HL-60 (cell line): Measurements from ENCODE around the gene CTNNA3.

Experiments used
- DNase-seq, 2 experiments: peaks; one replicate each; pipeline ENCODE4 v3.0.0-alpha.2; 2010 to 2020; ENCODE audit warnings: low read depth in 1 of 2, low spot score in 1 of 2
- H3K27ac ChIP-seq: fragments of 250-450 bp; sonication (Bioruptor Pico); replicated peaks from 2 replicates; pipeline ENCODE4 v1.5.1; 2020; ENCODE audit warnings: mild to moderate bottlenecking, moderate library complexity
- H3K27me3 ChIP-seq: fragments of 250-450 bp; sonication (Bioruptor Pico); 2 replicates; pipeline ENCODE4 v1.5.1; 2021; ENCODE audit warnings: mild to moderate bottlenecking, moderate library complexity; ENCODE audit not compliant: insufficient read depth, poor library complexity, severe bottlenecking
- H3K4me3 ChIP-seq: replicated peaks from 2 replicates; pipeline ENCODE4 v1.5.1; 2011; ENCODE audit warnings: mild to moderate bottlenecking, control low read depth, low read length; ENCODE audit not compliant: insufficient read depth
- GABPA ChIP-seq: IDR thresholded peaks from 2 replicates; pipeline ENCODE4 v1.6.1; 2012; ENCODE audit warnings: low read depth
- POLR2AphosphoS5 ChIP-seq: IDR thresholded peaks from 2 replicates; pipeline ENCODE4 v1.6.1; 2012; ENCODE audit warnings: low read depth
- REST ChIP-seq: IDR thresholded peaks from 2 replicates; pipeline ENCODE4 v1.6.1; 2012; ENCODE audit warnings: low read depth; ENCODE audit not compliant: insufficient replicate concordance
- SPI1 ChIP-seq: IDR thresholded peaks from 2 replicates; pipeline ENCODE4 v1.6.1; 2012; ENCODE audit warnings: low read depth, mild to moderate bottlenecking, borderline replicate concordance
- TF ChIP-seq, protein P1 (sequence below): IDR thresholded peaks from one replicate; pipeline ENCODE4 v1.5.1; 2011; ENCODE audit warnings: low read length, control low read depth, inconsistent platforms; ENCODE audit not compliant: insufficient read depth

CTNNA3 gene

GRCh38 chr10:67622984-67623383, 73.0 kb downstream of the CTNNA3 start:
- DNase-seq: no peak
- H3K4me3 ChIP-seq: no peak overlapping the region
- no peaks in the 10 kb centered on the region for H3K27me3 ChIP-seq
- TF ChIP-seq SPI1 (no peak), REST (no peak), GABPA (no peak), POLR2AphosphoS5 (no peak)
- TF ChIP-seq, protein P1, sequence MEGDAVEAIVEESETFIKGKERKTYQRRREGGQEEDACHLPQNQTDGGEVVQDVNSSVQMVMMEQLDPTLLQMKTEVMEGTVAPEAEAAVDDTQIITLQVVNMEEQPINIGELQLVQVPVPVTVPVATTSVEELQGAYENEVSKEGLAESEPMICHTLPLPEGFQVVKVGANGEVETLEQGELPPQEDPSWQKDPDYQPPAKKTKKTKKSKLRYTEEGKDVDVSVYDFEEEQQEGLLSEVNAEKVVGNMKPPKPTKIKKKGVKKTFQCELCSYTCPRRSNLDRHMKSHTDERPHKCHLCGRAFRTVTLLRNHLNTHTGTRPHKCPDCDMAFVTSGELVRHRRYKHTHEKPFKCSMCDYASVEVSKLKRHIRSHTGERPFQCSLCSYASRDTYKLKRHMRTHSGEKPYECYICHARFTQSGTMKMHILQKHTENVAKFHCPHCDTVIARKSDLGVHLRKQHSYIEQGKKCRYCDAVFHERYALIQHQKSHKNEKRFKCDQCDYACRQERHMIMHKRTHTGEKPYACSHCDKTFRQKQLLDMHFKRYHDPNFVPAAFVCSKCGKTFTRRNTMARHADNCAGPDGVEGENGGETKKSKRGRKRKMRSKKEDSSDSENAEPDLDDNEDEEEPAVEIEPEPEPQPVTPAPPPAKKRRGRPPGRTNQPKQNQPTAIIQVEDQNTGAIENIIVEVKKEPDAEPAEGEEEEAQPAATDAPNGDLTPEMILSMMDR: no peak
- H3K27ac ChIP-seq: no peak overlapping the region

DNA sequence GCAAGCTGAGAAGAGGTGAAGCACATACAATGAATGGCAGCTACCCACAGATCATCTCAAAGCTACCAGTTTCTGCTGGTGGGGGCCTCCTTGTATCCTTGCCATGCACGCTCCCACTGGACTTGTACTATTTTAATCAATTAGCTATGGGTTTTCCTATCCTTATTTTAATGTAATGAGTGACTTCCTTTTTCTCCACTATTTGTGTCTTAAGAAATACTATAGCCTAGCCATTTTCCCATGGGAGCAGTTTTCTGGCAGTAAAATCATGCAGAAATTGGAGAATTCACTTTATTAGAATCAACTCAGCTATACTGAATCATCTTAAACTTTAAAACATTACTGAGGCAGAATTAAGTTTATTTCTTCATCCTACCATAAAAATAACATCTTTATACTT, 73.5 kb downstream of the CTNNA3 start:
- no peak overlapping the region for H3K27ac ChIP-seq
- DNase-seq: no peak
- TF ChIP-seq REST (no peak), SPI1 (no peak), GABPA (no peak), POLR2AphosphoS5 (no peak)
- TF ChIP-seq, protein P1: no peak
- H3K4me3 ChIP-seq: no peak overlapping the region
- no peaks in the 10 kb centered on the region for H3K27me3 ChIP-seq

DNA sequence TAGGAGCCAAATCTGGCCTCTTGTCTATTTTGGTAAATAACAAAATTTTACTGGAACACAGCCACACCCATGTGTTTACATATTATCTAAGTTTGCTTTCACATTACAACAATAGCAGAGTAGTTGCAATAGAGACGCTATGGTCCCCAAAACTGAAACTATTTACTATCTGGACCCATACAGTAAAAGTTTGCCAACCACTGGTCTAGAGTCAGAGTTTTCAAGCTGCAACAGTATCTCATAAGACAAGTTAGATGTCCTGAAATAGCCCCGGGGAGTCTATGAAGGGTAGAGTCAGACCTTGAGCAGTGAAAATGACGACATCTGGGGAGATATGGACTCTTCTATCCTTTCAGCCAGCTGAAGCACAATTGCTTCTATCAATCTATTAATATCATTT, 74.2 kb downstream of the CTNNA3 start:
- DNase-seq: no peak
- Histone ChIP-seq H3K27me3 (no peaks in the 10 kb centered on the region), H3K4me3 (no peak overlapping the region), H3K27ac (no peak overlapping the region)
- no peak for TF ChIP-seq SPI1
- no peak for TF ChIP-seq GABPA
- no peak for TF ChIP-seq POLR2AphosphoS5
- TF ChIP-seq, protein P1: no peak
- TF ChIP-seq REST: no peak
